Peyer's patch (tissue), 4 donors: ENCODE measurements around the gene SLC16A12. TPM values are rescaled to one million over a fixed set of nuclear protein-coding genes. Genes with fewer than 3 reads are reported as not detected.
A peak's percentile ranks its signal among the peaks of the same experiment; 100 is the strongest.

Experiments used
- DNase-seq, 3 donors: peaks; one replicate each; pipeline ENCODE4 v3.0.0-alpha.2; 2017 to 2019
- H3K27ac ChIP-seq, 4 donors: fragments of 200-600 bp; sonication (generic); one replicate each; pipeline ENCODE4 v1.5.1; 2016 to 2019
- H3K27me3 ChIP-seq, 2 donors: fragments of 200-600 bp; sonication (generic); one replicate each; pipeline ENCODE4 v1.5.1; 2019
- H3K36me3 ChIP-seq, 3 donors: fragments of 200-600 bp; sonication (generic); one replicate each; pipeline ENCODE4 v1.5.1; 2016 to 2019
- H3K4me1 ChIP-seq, 4 donors: fragments of 200-600 bp; sonication (generic); one replicate each; pipeline ENCODE4 v1.5.1; 2016 to 2019
- H3K4me3 ChIP-seq, 4 donors: fragments of 200-600 bp; sonication (generic); 1 replicate in 3 of 4; 2 replicates in 1 of 4; pipeline ENCODE4 v1.5.1; 2016 to 2019; ENCODE audit warnings: mild to moderate bottlenecking in 1 of 4
- H3K9me3 ChIP-seq, 4 donors: fragments of 200-600 bp; sonication (generic); one replicate each; pipeline ENCODE4 v1.5.1; 2016 to 2019; ENCODE audit warnings: mild to moderate bottlenecking in 1 of 4
- POLR2A ChIP-seq, 2 donors: fragments of 450-650 bp; IDR thresholded peaks; one replicate each; pipeline ENCODE4 v1.5.1; 2017; ENCODE audit warnings: antibody characterized with exemption in 2 of 2, mild to moderate bottlenecking in 2 of 2, moderate library complexity in 2 of 2
- total RNA-seq, 4 donors: library from RNA; depleted of rRNA; stranded (reverse); fragments of >200 nt; gene quantifications; one replicate each; pipeline ENCODE4 v1.1.0, GENCODE V29; 2016
- TF ChIP-seq, protein P1 (sequence below), 6 experiments: fragments of 450-650 bp in 4 of 6; fragments of 200-600 bp in 2 of 6; sonication (generic) in 1 of 6; IDR thresholded peaks; one replicate each; pipeline ENCODE4 v1.5.1; 2017 to 2019; ENCODE audit warnings: antibody characterized with exemption in 6 of 6, mild to moderate bottlenecking in 3 of 6, moderate library complexity in 1 of 6

Gene SLC16A12
- total RNA-seq, 4 donors from 2014 or later: 0.38 TPM; not detected in 3

DNA sequence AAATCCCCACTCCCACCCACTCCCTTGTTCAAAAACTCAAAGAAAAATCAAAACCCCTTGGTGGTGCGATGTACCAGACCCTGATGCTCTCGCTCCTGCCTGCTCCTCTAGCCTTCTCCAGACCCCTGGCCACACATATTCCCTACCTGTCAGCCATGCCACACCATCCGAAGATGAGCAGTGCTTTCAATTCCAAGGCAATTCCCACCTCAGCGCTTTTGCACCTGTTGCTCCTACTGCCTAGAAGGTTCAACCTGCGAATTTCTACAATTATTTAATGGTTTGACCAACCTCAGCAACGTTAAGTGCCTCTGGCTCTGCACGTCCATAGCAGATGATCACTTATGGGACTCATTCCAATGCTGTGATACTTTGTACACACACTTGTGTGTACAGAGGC, 11.1 kb downstream of the SLC16A12 start:
- Histone ChIP-seq H3K4me1 (no peaks in the 10 kb centered on the region), H3K9me3 (no peaks in the 10 kb centered on the region), H3K27me3 (no peaks in the 10 kb centered on the region), H3K4me3 (no peak overlapping the region), H3K36me3 (no peaks in the 10 kb centered on the region), H3K27ac (no peak overlapping the region)
- DNase-seq: no peak
- TF ChIP-seq, protein P1, sequence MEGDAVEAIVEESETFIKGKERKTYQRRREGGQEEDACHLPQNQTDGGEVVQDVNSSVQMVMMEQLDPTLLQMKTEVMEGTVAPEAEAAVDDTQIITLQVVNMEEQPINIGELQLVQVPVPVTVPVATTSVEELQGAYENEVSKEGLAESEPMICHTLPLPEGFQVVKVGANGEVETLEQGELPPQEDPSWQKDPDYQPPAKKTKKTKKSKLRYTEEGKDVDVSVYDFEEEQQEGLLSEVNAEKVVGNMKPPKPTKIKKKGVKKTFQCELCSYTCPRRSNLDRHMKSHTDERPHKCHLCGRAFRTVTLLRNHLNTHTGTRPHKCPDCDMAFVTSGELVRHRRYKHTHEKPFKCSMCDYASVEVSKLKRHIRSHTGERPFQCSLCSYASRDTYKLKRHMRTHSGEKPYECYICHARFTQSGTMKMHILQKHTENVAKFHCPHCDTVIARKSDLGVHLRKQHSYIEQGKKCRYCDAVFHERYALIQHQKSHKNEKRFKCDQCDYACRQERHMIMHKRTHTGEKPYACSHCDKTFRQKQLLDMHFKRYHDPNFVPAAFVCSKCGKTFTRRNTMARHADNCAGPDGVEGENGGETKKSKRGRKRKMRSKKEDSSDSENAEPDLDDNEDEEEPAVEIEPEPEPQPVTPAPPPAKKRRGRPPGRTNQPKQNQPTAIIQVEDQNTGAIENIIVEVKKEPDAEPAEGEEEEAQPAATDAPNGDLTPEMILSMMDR (IDR thresholded peaks at IDR 0.05): no peak
- TF ChIP-seq POLR2A (IDR thresholded peaks at IDR 0.05): no peak

GRCh38 chr10:89523274-89523673, 12.1 kb downstream of the SLC16A12 start:
- no peaks in the 10 kb centered on the region for H3K4me1 ChIP-seq
- TF ChIP-seq, protein P1 (IDR thresholded peaks at IDR 0.05): no peak
- no peak for TF ChIP-seq POLR2A (IDR thresholded peaks at IDR 0.05)
- H3K27ac ChIP-seq: no peak overlapping the region
- no peak for DNase-seq
- H3K9me3 ChIP-seq: no peaks in the 10 kb centered on the region
- H3K4me3 ChIP-seq: no peak overlapping the region
- no peaks in the 10 kb centered on the region for H3K36me3 ChIP-seq
- no peaks in the 10 kb centered on the region for H3K27me3 ChIP-seq

DNA sequence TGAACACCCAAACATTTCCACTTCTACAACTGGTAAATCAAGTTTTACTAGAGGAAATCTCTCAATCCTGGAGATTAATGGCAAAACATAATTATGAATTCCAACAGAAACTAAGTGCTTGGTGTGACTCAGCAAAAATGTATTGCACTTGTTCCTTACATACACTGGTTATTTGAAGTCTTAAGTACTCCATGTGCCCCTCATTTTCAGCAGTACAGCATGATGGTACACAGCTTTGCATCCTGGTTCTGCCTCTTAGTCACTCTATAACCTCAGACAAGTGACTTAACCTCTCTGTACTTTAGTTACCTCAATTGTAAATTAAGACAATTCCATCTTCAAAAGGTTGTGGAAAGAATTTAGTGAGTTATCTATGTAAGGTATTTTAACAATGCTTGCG, 12.9 kb downstream of the SLC16A12 start:
- no peaks in the 10 kb centered on the region for H3K36me3 ChIP-seq
- no peaks in the 10 kb centered on the region for H3K9me3 ChIP-seq
- DNase-seq: no peak
- H3K4me1 ChIP-seq: no peaks in the 10 kb centered on the region
- TF ChIP-seq, protein P1 (IDR thresholded peaks at IDR 0.05): no peak
- no peaks in the 10 kb centered on the region for H3K27me3 ChIP-seq
- H3K4me3 ChIP-seq: no peak overlapping the region
- no peak overlapping the region for H3K27ac ChIP-seq

GRCh38 chr10:89521368-89521767, 14.0 kb downstream of the SLC16A12 start:
- no peaks in the 10 kb centered on the region for H3K9me3 ChIP-seq
- peak overlapping the region in 2 of 4 donors; percentile 33 to 41 for H3K27ac ChIP-seq
- no peak for TF ChIP-seq POLR2A (IDR thresholded peaks at IDR 0.05)
- TF ChIP-seq, protein P1 (IDR thresholded peaks at IDR 0.05): no peak
- no peaks in the 10 kb centered on the region for H3K36me3 ChIP-seq
- DNase-seq: no peak
- no peaks in the 10 kb centered on the region for H3K27me3 ChIP-seq
- H3K4me1 ChIP-seq: no peaks in the 10 kb centered on the region
- no peak overlapping the region for H3K4me3 ChIP-seq

- peak overlapping the region in 3 of 4 donors; percentile 7 to 41 (median 33) for H3K27ac ChIP-seq
- H3K4me1 ChIP-seq: no peaks in the 10 kb centered on the region
- no peak overlapping the region for H3K4me3 ChIP-seq
- H3K9me3 ChIP-seq: no peaks in the 10 kb centered on the region
- no peaks in the 10 kb centered on the region for H3K36me3 ChIP-seq
- no peaks in the 10 kb centered on the region for H3K27me3 ChIP-seq
- no peak for DNase-seq
- TF ChIP-seq, protein P1 (IDR thresholded peaks at IDR 0.05): no peak
- TF ChIP-seq POLR2A (IDR thresholded peaks at IDR 0.05): no peak
Observed at GRCh38 chr10:89520706-89521105, 14.7 kb downstream of the SLC16A12 start.
